Activated CD8-positive, alpha-beta memory T cell treated with anti-CD3 and anti-CD28 coated beads for 24 hours (primary cell): ENCODE data around the gene LIX1.
"Not testable (repeated sequence)": the region's sequence is repeated elsewhere in the genome, so short reads cannot be mapped to it uniquely, and the experiment has no call there.

ENCODE experiments used
- DNase-seq: peaks from one replicate; pipeline ENCODE4 v3.0.0-alpha.2; 2020

LIX1 gene

DNA sequence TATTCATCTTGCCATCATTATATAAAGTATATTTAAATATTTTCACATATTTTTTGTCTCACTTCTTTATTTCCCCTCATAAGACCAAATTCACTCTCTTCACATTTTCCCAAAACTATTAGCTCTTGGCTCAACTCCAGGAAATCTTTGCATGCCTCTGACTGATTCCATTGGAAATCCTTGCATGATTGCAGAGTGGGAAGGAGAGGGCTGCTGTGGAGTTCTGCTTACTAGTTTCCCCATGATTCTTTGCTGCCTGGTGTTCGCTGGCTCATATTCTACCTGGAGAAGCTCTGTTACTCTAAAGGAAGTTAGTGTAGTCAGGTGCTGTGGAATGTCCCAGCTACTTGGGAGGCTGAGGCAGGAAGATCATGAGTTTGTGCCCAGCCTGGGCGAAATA, 41.9 kb downstream of the LIX1 start:
- no peak for DNase-seq

- no peak for DNase-seq
Observed at GRCh38 chr5:97098922-97099321, 43.5 kb downstream of the LIX1 start.

- no peak for DNase-seq
Observed at GRCh38 chr5:97097326-97098230, 44.8 kb downstream of the LIX1 start.

DNA sequence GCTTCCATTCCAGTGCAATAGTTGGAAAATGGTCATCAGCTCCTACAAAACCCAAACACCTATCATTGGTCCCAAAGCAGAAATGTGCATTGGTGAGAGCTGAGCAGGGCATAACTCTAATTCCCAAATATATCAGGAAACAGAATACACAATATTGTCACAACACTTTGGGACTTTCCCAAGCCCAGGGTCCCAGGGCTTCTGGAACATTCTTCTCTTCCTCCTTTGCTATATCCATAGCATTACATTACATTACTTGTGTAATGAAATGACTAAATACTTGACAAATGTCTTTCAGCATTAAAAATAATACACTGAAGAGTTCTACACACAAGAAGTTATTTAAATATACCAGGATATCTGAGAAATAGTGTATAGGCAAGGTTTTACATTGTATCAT, 45.6 kb downstream of the LIX1 start:
- DNase-seq = no peak

GRCh38 chr5:97096191-97096590, 46.2 kb downstream of the LIX1 start:
- no peak for DNase-seq

DNA sequence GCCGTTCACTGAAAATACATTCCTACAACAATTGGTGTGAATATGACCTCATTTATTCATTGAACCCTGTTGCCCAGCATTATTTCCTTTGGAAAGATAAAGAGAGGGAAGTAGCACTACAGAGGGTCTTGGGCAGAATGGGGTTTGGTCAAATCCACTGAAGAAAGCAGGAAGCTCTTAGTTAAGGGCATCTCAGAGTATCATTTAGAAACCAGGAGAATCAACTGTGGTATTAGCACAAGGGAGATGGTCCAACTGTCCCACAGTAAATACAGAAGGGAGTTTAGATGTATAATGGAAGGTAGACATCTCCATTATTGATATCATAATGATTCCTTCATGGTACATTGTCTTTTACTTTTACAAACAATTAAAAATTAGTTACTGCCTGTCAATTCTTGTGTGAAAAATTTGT, 47.1 kb downstream of the LIX1 start:
- DNase-seq = no peak

DNA sequence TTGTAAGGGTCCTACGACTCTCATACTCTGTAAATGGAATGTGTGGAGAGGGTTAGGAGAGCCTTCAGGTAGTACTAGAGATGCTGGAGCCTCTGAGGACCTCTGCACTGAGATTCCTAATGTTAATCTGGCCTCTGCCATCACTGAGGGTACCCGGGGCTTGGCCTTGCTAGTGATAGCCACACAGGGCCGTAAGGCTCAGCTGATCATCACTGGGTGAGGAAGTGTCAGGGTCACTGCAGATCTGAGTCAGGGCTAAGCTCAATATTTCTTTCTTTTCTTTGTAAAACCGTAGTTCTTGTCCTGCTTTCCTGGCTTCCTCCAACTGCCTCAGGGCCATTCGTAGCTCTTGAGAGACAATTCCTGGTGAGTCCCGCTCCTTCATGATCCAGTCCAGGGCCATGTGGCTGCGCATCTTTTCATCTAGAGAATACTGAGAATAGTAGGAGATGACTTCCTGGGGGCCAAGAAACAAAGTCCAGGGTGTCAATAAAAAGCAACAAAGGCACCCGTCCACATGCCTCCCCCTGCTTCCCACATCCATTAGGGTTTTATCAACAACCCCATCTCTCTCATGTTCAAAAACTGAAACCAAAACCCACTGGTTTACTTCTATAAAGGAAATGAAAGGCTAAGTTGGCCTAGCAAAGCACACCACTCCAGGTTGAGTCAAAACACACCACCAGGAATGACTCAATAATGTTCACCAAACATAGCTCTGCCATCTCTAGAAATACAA, 47.7 kb downstream of the LIX1 start:
- DNase-seq = no peak

GRCh38 chr5:97093193-97093592, 49.2 kb downstream of the LIX1 start:
- no peak for DNase-seq

DNA sequence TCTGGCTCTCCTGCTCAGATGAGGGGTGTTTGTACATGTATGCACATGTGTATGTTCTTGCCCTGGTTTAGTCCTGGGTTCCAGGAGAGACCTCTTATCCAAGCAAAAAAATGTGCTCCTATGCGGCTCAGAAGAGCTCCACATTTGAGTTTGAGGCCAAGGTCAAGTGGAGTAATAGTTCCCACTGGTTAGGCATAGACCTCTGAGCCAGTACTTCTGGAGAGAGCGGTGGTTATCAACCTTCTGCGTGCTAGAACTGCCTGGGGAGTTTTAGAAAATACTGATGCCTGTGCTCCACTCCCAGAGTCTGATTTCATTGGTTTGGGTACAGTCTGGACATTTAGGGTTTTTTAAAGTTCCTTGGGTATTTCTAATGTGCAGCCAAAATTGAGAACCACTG, 51.5 kb downstream of the LIX1 start:
- DNase-seq = no peak

DNA sequence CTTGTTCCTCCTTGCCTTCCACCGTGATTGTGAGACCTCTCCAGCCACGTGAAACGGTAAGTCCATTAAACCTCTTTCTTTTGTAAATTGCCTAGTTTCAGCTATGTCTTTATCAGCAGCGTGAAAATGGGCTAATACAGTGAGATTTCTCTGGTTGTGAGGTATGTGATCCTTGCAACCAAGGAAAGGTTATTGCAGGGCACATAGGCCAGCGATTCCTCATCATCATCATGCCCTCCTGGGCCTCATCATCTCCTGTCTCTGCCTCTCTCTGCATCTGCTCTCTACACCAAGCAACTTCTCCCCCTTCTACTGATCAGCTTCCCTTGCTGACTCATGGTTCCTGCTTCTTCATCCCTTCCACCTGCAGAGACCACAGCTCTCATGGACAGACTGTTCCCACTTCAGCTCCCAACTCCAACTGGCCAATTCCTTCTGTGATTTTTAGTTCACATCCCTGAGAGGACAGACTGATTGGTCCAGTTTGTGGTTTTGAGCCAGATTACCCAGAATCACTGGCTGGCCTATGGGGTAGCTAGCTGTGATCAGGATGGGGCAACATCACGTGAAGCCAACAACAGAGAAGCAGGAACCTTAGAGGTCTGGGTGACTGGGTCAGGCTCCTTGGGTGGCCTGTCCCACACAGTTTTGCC, 53.1 kb downstream of the LIX1 start:
- no peak for DNase-seq

GRCh38 chr5:97088774-97089148, 53.6 kb downstream of the LIX1 start:
- no peak for DNase-seq

GRCh38 chr5:97087138-97087537, 55.3 kb downstream of the LIX1 start:
- DNase-seq = no peak

DNA sequence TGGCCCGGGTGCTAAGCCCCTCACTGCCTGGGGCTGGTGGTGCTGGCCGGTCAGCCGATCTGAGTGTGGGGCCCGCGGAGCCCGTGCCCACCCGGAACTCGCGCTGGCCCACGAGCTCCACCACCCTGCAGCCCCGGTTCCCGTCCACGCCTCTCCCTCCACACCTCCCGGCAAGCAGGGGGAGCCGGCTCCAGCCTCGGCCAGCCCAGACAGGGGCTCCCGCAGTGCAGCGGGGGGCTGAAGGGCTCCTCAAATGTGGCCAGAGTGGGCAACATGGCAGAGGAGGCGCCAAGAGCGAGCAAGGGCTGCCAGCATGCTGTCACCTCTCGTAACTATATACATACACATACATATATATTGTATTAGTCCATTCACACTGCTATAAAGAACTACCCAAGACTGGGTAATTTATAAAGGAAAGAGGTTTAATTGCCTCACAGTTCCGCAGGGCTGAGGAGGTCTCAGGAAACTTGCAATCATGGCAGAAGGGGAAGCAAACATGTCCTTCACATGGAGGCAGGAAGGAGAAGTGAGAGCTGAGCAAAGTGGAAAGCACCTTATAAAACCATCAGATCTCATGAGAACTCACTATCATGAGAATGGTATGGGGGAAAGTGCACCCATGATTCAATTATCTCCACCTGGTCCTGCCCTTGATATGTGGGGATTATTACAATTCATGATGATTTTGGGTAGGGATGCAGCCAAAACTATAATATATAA, 56.8 kb downstream of the LIX1 start:
- no peak for DNase-seq

DNA sequence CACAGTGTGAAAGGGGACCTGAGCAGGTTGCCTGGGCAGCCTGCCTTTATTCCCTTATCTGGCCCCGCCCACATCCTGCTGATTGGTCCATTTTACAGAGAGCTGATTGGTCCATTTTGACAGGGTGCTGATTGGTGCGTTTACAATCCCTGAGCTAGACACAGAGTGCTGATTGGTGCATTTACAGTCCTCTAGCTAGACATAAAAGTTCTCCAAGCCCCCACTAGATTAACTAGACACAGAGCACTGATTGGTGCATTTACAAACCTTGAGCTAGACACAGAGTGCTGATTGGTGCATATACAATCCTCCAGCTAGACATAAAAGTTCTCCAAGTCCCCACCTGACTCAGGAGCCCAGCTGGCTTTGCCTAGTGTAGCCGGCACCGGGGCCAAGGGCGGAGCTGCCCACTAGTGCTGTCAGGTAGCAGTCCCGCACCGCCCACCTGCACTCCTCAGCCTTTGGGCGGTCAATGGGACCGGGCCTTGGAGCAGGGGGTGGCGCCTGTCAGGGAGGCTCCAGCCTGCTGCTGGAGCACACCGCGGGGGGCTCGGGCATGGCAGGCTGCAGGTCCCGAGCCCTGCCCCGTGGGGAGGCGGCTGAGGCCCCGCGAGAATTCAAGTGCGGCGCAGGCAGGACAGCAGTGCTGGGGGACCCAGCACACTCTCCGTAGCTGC, 57.5 kb downstream of the LIX1 start:
- DNase-seq = not testable (repeated sequence)

DNA sequence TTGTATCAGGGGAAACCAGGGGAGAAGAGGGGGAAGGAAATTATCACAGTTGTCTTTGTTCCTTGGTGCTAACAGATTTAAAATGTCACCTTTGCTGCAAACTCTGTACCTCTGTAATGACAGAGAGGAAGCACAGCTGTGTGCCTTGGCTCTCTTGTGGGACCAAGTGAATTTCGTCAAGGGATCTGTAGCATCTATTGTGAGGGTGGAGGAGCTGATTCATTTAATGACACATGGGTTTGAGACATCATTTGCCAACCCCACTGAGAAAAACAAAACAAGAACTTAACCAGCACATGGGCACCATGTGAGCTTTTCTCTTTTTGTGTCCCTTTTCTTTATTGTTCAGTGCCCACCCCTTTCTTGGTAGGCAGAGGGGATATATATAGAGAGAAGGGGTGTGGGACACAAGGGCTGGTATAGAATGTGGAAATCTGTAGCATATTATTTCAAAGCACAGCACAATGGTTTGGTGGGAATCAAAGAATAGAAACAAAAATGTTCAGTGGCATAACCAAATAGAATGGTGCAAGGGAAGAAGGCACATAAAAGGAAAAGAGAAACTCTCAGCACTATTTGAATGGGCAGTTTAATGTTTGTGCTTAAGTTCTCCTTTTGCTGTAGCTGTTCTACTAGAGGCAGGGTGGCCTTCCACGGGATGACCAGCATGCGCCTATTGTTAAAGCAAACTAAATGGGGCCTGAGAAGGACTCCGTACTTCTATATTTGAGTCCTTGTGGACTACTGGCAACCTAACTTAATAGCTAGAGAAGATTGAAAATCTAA, 63.3 kb downstream of the LIX1 start:
- DNase-seq = no peak

DNA sequence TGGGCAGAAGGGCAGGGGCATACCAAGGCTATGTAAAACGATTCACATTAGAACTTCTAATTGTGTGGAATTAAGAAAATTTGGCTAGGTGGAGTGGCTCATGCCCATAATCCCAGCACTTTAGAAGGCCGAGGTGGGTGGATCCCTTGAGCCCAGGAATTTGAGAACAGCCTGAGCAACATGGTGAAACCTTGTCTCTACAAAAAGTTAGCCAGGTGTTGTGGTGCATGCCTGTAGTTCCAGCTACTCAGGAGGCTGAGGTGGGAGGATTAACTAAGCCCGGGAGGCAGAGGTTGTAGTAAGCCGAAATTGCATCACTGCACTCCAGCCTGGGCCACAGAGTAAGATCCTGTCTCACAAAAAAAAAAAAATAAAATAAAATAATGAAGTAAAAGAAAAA, 65.2 kb downstream of the LIX1 start:
- DNase-seq = no peak

DNA sequence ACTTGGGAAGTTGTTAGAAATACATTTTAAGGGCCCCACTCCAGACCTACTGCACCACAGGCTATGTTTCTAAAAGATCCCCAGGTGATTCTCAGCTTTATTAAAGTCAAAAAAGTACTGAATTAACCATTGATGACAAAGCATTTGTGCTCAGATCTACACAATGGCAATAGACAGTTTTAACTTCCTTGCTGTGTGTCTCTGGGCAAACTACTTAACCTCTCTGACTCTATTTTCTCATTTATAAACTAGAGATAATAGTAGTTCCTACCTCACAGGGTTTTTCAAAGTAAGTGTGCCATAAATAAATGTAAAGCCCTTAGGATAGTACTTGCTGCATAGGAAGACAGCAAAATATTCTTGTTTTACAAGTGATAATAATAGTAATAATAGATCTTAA, 66.3 kb downstream of the LIX1 start:
- DNase-seq = no peak

GRCh38 chr5:97075649-97076048, 66.8 kb downstream of the LIX1 start:
- DNase-seq = no peak

GRCh38 chr5:97074859-97075489, 67.4 kb downstream of the LIX1 start:
- DNase-seq = no peak

- no peak for DNase-seq
Observed at GRCh38 chr5:97073420-97073819, 69.0 kb downstream of the LIX1 start.

- no peak for DNase-seq
Observed at GRCh38 chr5:97072696-97073095, 69.7 kb downstream of the LIX1 start.
